ENCODE measurements around the gene KRTAP6-2.

The KRTAP6-2 gene, protein sequence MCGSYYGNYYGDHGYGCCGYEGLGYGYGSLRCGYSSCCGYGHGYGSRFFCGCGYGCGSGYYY

DNA sequence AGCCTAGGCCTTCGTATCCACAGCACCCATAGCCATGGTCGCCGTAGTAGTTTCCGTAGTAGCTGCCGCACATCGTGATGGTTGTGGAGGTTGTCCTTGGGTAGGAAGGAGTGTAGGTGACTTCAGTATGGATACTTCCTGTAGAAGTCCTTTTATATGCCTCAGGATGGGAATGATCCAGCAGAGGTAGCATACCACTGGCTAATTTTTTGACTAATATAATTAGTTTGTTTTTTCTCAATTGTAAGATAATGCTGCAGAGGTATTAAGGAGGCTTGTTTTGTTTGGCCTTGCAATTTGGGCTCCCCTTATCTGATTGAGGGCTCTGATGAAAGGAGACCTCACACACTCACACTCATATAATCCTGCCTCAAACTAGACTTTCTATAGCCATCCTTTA, at the start of gene KRTAP6-2:
Gene KRTAP6-2, minus strand, starts transcription at position 101 of the 400 bp plus-strand sequence. Its CDS starts 28 bp downstream, at position 73.
- no peak for DNase-seq

DNA sequence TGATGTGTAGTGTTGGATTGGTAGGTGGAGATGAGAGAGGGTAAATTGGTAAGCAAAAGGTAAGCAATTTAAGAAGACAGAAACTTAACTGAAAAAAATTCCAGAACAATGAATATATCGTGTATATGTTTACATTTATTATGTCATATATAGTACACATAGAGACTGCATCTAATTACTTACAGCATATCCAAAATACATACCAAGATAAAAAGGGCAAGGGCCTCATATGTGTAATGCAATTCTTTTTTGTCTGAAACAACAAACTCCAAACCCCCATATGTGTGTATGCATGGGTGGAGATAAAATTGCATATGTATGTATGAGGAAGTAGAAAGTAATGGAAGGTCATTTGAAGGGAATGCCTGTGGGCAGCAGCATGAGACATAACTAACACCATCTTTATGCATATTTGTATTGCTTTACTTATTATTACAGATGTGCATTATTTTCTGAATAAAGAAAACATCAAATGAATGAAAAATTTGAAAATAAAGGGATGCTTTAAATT, 48.3 kb upstream of the KRTAP6-2 start:
- no peak for DNase-seq

DNA sequence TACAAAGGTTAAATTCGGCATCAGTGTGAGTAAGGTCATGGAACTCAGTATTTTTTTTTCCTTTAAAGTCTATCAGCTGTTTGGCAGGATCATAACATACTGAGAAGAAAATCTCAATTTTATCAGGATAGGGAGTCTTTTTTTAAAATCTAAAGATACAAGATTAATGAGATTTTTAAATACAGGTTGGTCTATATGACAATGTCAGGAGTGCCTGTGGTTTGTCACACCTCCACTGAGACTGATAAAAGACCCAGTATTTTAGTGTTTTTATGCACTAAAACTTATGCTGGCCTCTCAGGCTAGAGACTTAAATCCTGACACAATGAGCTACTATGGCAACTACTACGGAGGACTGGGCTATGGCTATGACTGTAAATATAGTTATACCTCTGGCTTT, 43.9 kb upstream of the KRTAP6-2 start, which contains the start of gene KRTAP20-3:
Gene KRTAP20-3, plus strand, starts transcription at position 301 of the 400 bp plus-strand sequence.
- DNase-seq = no peak

DNA sequence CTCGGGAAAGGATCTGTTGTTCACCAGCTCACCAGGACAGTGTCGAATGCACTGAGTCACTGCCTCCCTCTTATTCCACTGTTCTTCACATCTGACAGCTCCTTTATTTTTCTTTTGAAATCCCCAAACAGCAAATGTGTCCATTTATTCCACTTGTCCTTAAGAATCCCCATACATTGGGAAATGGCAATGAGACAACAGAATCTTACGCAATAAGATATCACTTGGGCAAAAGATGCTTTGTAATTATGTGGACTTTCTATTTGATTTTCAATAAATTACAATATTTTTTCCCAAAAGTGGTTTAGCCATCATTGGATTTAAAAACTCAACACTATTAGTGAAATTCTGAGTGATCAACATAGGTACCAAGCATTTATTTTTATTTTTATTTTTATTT, 40.0 kb upstream of the KRTAP6-2 start:
- no peak for DNase-seq

DNA sequence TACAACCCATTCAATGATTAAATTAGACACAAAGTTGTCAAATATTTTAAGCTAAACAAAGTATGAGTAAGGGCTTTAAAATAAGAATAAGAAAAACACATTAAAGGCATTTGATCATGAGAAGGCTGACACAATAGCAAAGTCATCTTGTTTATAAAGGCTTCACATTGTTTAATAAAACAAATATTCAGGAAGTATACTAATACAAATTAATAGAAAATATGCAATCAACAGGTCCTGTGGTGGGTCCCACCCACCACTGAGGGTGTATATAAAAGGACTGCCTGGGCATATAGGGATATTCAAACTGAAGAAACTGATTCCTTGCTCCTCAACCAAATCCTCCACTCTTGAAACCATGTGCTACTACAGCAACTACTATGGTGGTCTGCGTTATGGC, 36.2 kb upstream of the KRTAP6-2 start, which contains the start of gene KRTAP20-2:
Gene KRTAP20-2, plus strand, starts transcription at position 301 of the 400 bp plus-strand sequence. Its CDS starts 58 bp downstream, at position 359.
- DNase-seq = no peak

DNA sequence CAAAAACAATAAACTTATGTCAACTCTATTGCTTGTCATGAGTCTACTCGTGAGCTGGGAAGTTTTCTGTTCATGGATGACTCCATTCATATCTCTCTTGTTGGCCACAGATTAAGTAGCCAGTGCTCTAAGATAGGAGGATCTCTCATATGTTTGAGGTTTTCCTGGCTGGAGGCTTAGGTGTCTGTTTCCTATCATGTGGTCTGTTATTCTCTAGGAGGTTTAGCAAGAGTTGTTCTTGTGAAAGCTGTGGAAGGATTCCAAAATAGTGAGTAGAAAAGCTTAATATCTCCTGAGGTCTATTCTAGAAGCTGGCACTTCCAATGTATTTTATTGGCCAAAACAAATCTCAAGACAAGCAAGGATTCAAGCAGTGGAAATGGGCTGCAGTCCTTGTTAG, 30.5 kb upstream of the KRTAP6-2 start:
- no peak for DNase-seq

DNA sequence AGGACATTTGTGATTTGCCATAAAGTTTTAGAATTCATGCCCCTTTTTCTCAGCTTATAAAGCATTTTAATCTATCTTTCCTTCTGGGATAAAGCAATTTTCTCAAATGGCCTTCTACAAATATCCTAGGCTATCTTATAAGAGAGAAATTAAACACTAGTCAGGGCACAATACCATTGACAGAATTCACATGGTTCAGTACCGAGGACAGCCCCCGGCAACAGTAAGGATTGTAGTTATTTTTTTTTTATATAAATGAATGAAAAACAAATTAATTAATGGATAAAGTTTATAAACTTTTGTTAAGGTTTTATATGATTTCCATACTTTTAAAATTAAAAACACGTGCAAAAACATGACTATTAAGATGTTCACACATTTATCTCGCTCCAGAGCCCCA, 29.4 kb upstream of the KRTAP6-2 start:
- DNase-seq = no peak

DNA sequence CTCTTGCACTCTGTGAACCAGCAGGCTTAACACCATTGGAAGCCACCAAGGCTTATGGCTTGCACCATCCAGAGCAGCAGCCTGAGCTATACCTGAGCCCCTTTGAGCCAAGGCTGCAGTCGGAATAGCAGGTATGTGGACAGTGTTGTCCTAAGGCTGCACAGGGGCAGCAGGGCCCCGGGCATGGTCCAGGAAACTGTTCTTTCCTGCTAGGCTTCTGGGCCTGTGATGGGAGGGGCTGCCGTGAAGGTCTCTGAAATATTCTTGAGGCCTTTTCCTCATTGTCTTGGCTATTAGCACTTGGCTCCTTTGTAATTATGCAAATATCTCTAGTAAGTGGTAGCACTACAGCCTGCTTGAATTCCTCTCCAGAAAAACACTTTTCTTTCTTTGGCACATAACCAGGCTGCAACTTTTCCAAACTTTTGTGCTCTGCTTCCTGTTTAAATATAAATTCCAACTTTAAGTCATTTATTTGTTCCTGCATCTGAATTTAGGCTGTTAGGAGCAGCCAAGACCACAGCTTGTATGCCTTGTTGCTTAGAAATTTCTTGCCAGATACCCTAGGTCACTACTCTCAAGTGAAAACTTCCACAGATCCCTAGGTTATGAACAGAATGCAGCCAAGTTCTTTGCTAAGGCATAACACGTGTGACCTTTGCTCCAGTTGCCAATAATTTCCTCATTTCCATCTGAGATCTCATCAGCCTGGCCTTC, 26.9 kb upstream of the KRTAP6-2 start:
- no peak for DNase-seq

DNA sequence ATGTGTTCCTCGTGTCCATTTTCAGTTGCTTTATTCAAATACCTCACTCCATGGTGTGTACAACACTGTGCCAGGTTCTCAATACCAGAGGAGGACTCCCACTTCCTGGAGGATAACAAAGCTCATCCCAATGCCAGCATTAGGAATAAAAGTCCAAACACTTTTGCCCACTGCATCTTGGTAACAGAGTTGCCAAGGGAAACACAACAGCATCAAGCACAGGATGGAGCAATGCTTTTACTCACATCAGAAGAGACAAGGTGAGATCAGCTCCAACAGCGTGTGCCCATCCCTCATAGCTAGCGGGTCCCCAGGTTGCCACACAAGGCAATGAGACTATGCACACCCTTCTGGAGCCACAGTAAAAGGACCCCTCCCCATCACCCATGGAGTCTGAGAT, 24.7 kb upstream of the KRTAP6-2 start:
- no peak for DNase-seq

DNA sequence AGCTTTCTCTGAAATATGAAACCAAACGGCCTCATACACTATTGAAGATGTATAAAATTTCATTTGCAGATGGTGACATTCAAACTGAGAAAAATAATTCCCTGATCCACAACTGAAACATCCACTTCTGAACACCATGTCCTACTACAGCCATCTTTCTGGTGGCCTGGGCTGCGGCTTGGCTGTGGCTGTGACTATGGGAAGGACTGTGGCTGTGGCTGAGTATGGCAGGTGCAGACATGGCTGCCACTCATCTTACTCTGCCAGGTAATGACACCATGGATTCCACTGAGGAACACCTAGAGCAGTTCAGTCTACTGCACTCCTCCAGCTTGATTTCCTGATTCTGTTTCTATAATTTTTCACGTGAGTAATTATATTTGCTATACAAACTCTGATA, 21.8 kb upstream of the KRTAP6-2 start, which contains the start of gene KRTAP20-4:
Gene KRTAP20-4, plus strand, starts transcription at position 106 of the 400 bp plus-strand sequence.
- no peak for DNase-seq

DNA sequence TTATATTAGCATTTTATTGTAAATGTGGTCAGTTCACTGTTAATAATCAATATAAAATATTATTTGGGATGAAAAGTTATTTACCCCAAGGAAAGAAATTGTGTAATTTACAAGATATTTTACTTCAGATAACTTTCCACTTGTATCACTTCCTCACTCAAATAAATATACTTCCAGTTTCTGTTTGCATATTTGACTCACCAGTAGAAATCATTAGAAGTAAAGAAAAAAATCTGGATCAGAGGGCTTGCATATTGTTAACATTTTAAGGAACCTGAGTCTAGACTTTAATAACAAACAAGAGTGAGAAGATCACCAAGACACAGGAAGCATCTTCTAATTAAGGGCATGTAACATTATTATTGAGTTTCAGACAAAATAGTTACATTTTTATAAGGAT, 21.4 kb upstream of the KRTAP6-2 start:
- DNase-seq = no peak

DNA sequence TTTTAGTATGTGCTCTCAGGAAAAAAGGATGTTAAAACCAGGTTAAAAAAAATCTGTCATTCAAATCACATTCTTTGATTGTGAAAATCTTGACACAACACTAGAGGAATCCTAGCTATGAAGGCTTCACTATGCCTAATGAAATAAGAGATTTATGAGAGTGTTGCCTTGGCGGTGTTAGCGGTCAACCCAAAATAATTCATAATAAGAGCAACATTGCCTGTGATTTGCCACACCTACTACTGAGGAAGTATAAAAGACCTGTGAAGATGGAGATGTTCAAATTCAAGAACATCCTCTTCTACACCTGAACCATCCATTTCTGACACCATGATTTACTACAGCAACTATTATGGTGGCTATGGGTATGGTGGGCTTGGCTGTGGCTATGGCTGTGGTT, 17.4 kb upstream of the KRTAP6-2 start, which contains the start of gene KRTAP20-1:
Gene KRTAP20-1, plus strand, starts transcription at position 301 of the 400 bp plus-strand sequence. Its CDS starts 30 bp downstream, at position 331.
- no peak for DNase-seq

DNA sequence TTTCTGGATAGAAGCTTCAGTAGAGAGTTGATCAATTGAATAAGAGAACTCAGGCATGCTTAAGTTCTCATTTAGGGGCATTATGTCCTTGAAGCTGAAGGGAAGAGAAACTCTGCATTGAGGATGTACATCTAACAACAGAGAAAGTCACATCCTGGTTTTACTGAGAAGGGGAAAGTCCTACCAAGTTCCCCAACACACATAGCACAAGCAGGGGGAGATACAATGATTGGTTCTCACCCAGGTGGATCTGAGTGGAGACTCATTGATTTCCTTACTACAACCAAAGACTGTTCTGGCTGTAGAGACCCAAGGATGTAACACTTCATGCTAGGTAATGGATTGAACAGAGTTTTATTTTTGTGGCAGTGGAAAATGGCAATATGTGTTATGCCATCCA, 16.5 kb upstream of the KRTAP6-2 start:
- DNase-seq = no peak

DNA sequence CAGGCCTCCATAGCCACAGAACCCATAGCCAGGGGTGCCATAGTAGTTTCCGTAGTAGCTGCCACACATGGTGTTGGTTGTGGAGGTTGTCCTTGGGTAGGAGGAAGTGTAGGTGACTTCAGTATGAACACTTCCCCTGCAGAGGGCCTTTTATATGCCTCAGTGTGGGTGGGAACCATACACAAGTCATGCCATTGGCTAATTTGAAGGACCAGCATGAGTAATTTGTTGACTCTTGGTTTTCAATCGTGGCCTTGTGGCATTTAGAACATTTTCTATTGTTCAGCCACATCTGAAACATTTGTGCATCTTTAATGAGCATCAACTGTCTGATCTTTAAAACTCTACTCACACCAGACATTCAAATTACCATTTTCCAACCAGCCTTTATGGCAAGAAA, 15.1 kb upstream of the KRTAP6-2 start, which contains the start of gene KRTAP6-1:
Gene KRTAP6-1, minus strand, starts transcription at position 95 of the 400 bp plus-strand sequence. Its CDS starts 26 bp downstream, at position 69.
- no peak for DNase-seq

DNA sequence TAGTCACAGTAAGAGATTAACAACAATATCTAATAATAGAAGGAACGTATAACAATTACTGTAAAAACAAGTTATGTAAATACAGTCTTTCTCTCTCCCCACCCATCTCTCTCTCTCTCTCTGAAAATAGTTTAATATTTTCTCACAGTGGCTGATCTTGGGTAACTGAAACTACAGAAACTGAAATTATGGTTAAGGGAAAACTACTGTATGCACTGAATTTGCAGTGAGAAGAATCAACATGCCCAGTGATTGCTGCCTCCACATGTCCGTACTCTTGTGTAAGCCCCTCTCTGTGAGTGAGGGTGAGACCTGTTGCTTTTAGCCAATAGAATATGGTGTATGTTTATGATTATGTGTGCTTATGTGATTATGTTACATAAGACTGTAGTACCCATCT, 13.4 kb upstream of the KRTAP6-2 start:
- DNase-seq = no peak

DNA sequence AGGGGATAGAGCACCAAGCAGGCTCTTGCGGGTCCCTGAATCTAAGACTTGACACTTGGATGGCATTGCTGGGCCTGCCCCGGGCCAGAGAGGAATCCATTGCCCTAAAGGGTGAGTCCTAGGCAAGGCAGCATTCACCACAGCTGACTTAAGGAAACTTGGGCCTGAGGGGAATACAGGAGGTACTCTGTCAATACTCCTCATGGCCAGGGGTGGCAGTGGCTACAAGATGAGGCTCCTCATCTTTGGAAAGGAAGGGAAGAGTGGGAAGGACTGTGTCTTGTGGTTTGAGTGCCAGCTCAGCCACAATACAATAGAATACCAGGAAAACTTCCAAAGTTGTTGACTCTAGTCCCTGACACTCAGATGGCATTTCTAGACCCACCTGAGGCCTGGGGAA, 7.3 kb upstream of the KRTAP6-2 start:
- DNase-seq = no peak

DNA sequence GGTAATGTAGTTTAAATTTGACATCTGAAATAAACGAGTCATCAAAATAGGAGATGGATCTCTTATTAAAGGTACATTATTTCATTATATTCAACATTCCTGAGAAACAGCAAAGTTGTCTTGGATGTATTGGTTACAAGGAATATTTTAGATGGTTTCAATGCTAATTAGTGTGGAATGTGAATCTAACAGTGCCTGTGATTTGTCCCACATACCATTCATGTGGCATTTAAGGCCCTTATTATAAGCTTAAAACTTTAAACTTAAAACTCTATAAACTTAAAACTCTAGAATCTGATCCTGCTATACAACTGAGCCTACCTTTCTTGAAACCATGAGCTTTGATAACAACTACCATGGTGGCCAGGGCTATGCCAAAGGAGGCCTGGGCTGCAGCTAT, 2.1 kb upstream of the KRTAP6-2 start, which contains the start of gene KRTAP22-1:
Gene KRTAP22-1, plus strand, starts transcription at position 301 of the 400 bp plus-strand sequence.
- DNase-seq = no peak

DNA sequence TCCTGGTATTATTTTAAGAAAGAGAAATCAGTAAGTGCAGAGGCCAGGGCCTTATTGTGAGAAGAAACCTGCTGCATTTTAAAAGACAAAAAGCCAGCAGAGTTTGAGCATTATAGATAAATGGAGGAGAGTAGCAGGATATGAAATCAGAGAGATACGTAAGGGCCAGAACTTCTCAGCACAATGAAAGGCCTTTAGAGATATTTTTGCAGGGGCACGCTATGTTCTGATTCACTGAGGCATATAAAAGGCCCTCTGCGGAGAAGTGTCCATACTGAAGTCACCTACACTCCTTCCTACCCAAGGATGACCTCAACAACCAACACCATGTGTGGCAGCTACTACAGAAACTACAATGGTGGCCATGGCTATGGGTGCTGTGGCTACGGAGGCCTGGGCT, 6.6 kb downstream of the KRTAP6-2 start, which contains the start of gene KRTAP6-3:
Gene KRTAP6-3, plus strand, starts transcription at position 301 of the 400 bp plus-strand sequence. Its CDS starts 6 bp downstream, at position 307.
- no peak for DNase-seq

DNA sequence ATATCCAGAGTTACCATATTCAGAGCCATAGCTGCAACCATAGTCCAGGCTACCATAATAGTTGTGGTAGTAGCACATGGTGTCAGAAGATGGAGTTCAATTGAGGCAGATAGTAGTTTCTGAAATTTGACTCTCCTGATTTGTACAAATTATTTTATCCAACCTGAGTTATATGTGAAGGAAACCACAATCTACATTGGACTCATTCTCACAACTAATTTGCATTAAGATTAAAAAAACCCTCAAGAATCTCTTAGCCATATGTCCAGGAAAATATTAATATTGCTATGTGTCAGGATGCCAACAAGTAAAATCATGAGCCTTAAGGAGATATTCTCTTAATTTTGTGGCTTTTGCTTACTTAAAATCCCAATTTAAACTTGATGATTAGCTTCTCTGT, 8.4 kb downstream of the KRTAP6-2 start, which contains the start of gene KRTAP22-2:
Gene KRTAP22-2, minus strand, starts transcription at position 101 of the 400 bp plus-strand sequence.
- DNase-seq = no peak

DNA sequence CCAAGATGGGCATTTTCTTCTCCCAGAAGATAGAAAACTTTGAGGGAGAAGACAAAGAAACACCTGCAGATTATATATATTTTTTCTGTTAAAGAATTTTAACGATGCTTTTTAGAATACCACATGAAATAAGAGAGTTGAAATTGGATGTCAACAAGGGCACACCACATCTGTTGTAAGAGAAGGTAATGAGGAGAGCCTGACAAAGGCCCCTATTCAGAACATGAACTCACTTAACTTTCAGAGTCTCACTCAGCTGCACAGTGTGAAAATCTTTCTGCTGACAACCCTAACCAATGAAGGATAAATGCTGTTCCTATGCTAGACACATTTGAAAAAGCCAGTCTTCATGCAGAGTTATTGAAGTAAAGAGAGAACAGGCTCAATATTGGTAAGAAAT, 15.8 kb downstream of the KRTAP6-2 start:
- DNase-seq = no peak

DNA sequence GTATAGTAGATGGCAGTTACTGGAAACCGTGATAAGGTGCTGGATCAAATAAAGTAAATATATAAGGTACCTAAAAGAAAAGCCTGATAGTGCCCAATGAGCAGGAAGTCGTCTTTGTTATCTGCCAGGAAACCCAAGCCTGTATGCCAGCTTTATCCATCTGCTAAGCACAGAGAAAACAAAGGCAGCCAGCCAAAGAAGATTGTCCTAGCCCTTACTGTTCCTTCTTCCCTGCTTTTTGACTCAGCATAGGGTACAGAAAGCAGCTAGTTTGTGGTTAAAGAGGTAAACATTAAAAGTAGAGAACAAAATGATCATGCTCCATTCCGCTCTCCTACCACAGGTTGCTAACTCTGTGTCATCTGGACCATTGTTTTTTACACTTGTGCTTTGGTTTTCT, 18.6 kb downstream of the KRTAP6-2 start:
- no peak for DNase-seq

DNA sequence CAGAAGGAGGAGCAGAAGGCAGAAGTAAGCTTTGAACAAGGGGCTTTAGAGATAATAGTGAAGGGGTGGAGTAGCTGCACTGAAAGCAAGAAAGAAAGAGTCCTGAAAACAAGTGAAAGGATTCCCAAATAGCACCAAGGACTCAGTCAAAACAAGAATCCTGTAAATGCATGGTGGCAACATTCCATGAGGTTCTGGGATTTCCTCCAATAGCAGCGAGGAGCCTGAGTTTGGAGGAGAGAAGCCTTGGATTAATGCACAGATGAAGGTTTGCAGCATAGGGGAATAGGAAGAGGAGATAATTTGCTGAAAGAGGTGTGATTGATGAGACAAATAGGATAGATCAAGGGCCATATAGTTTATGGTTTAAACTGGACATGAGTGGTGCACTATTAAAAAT, 19.4 kb downstream of the KRTAP6-2 start:
- no peak for DNase-seq

DNA sequence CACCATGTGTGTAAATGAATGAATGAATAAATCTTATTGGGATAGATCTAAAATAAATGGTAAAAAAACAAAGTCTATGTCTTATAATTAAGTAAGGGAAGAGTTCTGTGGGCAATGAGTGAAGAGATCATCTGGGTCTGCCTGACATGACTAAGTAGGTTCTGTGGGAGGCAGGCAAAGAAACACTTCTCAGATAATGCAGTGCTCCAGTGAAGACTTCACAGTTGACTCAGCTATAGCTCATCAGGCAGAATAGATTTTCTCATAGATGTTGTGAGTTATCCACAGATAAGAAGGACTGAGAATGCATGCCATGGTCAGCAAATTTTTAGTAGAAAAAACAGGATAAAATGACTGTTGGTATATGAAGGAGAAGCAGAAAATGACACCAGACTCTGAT, 20.9 kb downstream of the KRTAP6-2 start:
- no peak for DNase-seq

DNA sequence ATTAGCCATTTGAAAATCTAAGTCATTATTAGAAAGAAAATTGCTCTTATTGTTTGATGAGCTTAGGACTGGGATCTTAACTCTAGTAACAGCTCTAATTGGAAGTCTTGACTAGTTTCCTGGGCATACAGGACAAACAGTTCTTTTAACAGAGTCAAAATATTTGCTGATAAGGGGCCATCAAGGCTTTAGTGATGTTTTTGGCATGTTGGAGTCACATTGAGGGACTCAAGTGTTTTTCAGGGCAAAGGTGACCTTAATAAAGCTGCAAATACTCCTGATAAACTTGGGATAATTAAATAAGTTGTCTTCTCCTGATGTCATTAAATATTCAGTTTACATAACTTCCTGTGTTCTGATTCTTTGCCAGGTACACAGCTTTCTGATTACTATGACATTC, 31.1 kb downstream of the KRTAP6-2 start:
- DNase-seq = no peak
